22Rv1 (cell line): ENCODE measurements around the gene ATAD1.

Experiments
- CTCF ChIP-seq: fragments of 450-650 bp; IDR thresholded peaks from 2 replicates; pipeline ENCODE4 v1.5.1; 2017; ENCODE audit warnings: mild to moderate bottlenecking
- ZFX ChIP-seq: fragments of 450-650 bp; IDR thresholded peaks from 2 replicates; pipeline ENCODE4 v1.6.1; 2017; ENCODE audit warnings: antibody characterized with exemption, borderline replicate concordance

GRCh38 chr10:87803328-87803727, 14.7 kb downstream of the ATAD1 start:
- TF ChIP-seq ZFX: no peak
- TF ChIP-seq CTCF: no peak
